Endothelial cell of umbilical vein (primary cell): ENCODE measurements around the gene GPR158. TPM values are rescaled to one million over a fixed set of nuclear protein-coding genes. Genes with fewer than 3 reads are reported as not detected.

ENCODE experiments used
- BruUV-seq: library from RNA; stranded (reverse); fragments of 400-500 nt; replicated peaks from 2 replicates; lab custom pipeline; 2021; lab: Mats Ljungman, UMichigan
- CTCF ChIA-PET: fragments of 300-600, 350-600 bp; sonication (Branson Sonifier 250); formaldehyde crosslinking; loops from one replicate; lab custom pipeline; 2021; ENCODE audit warnings: antibody characterized with exemption, inconsistent platforms; lab: Charles Lee
- POLR2A ChIA-PET: fragments of 300-600, 350-600 bp; sonication (Branson Sonifier 250); formaldehyde crosslinking; loops from one replicate; lab custom pipeline; 2021; ENCODE audit warnings: antibody characterized with exemption, inconsistent platforms; lab: Charles Lee
- DNase-seq: peaks from one replicate; pipeline ENCODE4 v3.0.0-alpha.2; 2011; ENCODE audit warnings: low read depth, low spot score
- FAIRE-seq: peaks from 2 replicates; lab custom pipeline; 2011; peaks lifted over from hg19 to GRCh38; lab: Jason Lieb, UNC
- H2AFZ ChIP-seq: 2 replicates; pipeline ENCODE4 v1.6.0; 2012; ENCODE audit warnings: low read depth, low read length, control low read depth, inconsistent platforms
- H3K27ac ChIP-seq: 2 replicates; pipeline ENCODE4 v1.5.1; 2011; ENCODE audit warnings: low read depth, mild to moderate bottlenecking, control low read depth, low read length, moderate library complexity; ENCODE audit not compliant: insufficient read depth
- H3K27me3 ChIP-seq, 2 experiments: 2 replicates each; pipeline versions ENCODE4 v1.6.0 to v1.6.1; 2011; ENCODE audit warnings: low read length in 2 of 2, mixed read lengths in 1 of 2; ENCODE audit not compliant: control insufficient read depth in 2 of 2, insufficient read depth in 2 of 2
- H3K36me3 ChIP-seq, 2 experiments: 2 replicates in 1 of 2; 3 replicates in 1 of 2; pipeline ENCODE4 v1.5.1; 2011; ENCODE audit warnings: low read length in 2 of 2, mild to moderate bottlenecking in 1 of 2, moderate library complexity in 1 of 2; ENCODE audit not compliant: control insufficient read depth in 2 of 2, insufficient read depth in 2 of 2; ENCODE audit errors: extremely low read depth in 1 of 2
- H3K4me1 ChIP-seq: 3 replicates; pipeline ENCODE4 v1.5.1; 2011; ENCODE audit warnings: mild to moderate bottlenecking, low read length; ENCODE audit not compliant: control insufficient read depth, insufficient read depth; ENCODE audit errors: extremely low read depth
- H3K4me2 ChIP-seq: 2 replicates; pipeline ENCODE4 v1.6.1; 2011; ENCODE audit warnings: low read length, control low read depth, mixed read lengths; ENCODE audit not compliant: insufficient read depth
- H3K4me3 ChIP-seq, 3 experiments: fragments of 200-600 bp in 1 of 3; sonication (generic), shearing (Covaris generic) in 1 of 3; replicated peaks in 1 of 3; 2 replicates each; pipeline ENCODE4 v1.5.1; 2011 to 2016; ENCODE audit warnings: control low read depth in 3 of 3, low read length in 3 of 3, mild to moderate bottlenecking in 2 of 3, inconsistent platforms in 1 of 3, low read depth in 1 of 3, moderate library complexity in 1 of 3; ENCODE audit not compliant: insufficient read depth in 1 of 3
- H3K79me2 ChIP-seq: 2 replicates; pipeline ENCODE4 v1.6.0; 2012; ENCODE audit warnings: low read length, inconsistent platforms; ENCODE audit not compliant: control insufficient read depth, insufficient read depth
- H3K9ac ChIP-seq: replicated peaks from 2 replicates; pipeline ENCODE3; 2011; ENCODE audit warnings: low read length, control low read depth; ENCODE audit not compliant: insufficient read depth; ENCODE audit errors: extremely low read depth
- H3K9me1 ChIP-seq: replicated peaks from 3 replicates; pipeline ENCODE4 v1.6.0; 2011; ENCODE audit warnings: mild to moderate bottlenecking, low read length; ENCODE audit not compliant: control insufficient read depth, insufficient read depth; ENCODE audit errors: extremely low read depth
- H3K9me3 ChIP-seq: replicated peaks from 2 replicates; pipeline ENCODE4 v1.5.1; 2012; ENCODE audit warnings: low read length, inconsistent platforms; ENCODE audit not compliant: control insufficient read depth, insufficient read depth
- H4K20me1 ChIP-seq: replicated peaks from 2 replicates; pipeline ENCODE3; 2011; ENCODE audit warnings: mild to moderate bottlenecking, low read length; ENCODE audit not compliant: control insufficient read depth, insufficient read depth; ENCODE audit errors: extremely low read depth
- EZH2 ChIP-seq: IDR thresholded peaks from 2 replicates; pipeline ENCODE4 v1.6.1; 2012; ENCODE audit warnings: borderline replicate concordance, low read depth, mild to moderate bottlenecking, moderate library complexity, low read length, inconsistent platforms; ENCODE audit not compliant: severe bottlenecking
- FOS ChIP-seq: IDR thresholded peaks from 2 replicates; pipeline ENCODE4 v1.6.1; 2011; ENCODE audit warnings: mild to moderate bottlenecking, low read length, moderate library complexity, borderline replicate concordance; ENCODE audit not compliant: insufficient read depth
- GATA2 ChIP-seq: IDR thresholded peaks from 2 replicates; pipeline ENCODE4 v1.7.0; 2011; ENCODE audit warnings: low read depth, mild to moderate bottlenecking, moderate library complexity, mixed read lengths, low read length; ENCODE audit not compliant: insufficient read length, insufficient read depth
- JUN ChIP-seq: IDR thresholded peaks from 2 replicates; pipeline ENCODE4 v1.6.1; 2011; ENCODE audit warnings: borderline replicate concordance, low read depth; ENCODE audit not compliant: insufficient read length, insufficient read depth
- MAX ChIP-seq: IDR thresholded peaks from 2 replicates; pipeline ENCODE4 v1.6.1; 2011; ENCODE audit not compliant: insufficient read depth, insufficient read length
- MYC ChIP-seq: IDR thresholded peaks from one replicate; pipeline ENCODE4 v1.6.1; 2011; ENCODE audit warnings: mild to moderate bottlenecking, low read depth, low read length
- POLR2A ChIP-seq: IDR thresholded peaks from 2 replicates; pipeline ENCODE4 v1.6.1; 2012; ENCODE audit warnings: low read depth, mild to moderate bottlenecking, control low read depth, low read length
- POLR2AphosphoS5 ChIP-seq: IDR thresholded peaks from 2 replicates; pipeline ENCODE4 v1.6.1; 2012; ENCODE audit warnings: low read depth, mild to moderate bottlenecking, control low read depth, low read length, moderate library complexity; ENCODE audit not compliant: insufficient read depth
- dilution Hi-C: fragments of 300-500 bp; cut with MboI; formaldehyde crosslinking; loops from one replicate; pipeline ENCODE4 v1.15.0; 2019; ENCODE audit warnings: low sequenced_read_pairs; ENCODE audit not compliant: extremely low pct_ligation_motif_present
- intact Hi-C: fragments of 100-400 bp; cut with micrococcal nuclease; formaldehyde crosslinking; loops from one replicate; pipeline ENCODE4 v1.10.0; 2022
- polyA plus RNA-seq, 4 experiments: library from polyadenylated mRNA; depleted of rRNA in 3 of 4; stranded (reverse) in 3 of 4; unstranded in 1 of 4; fragments of >200 nt; gene quantifications; 2 replicates each; pipeline versions ENCODE4 v1.2.1 to v1.2.3, GENCODE V29; 2011 to 2012; ENCODE audit warnings: missing spikeins in 1 of 4
- total RNA-seq: library from RNA; stranded (reverse); gene quantifications from 2 replicates; pipeline ENCODE4 v1.2.3, GENCODE V29; 2021
- TF ChIP-seq, protein P1 (sequence below), 2 donors: IDR thresholded peaks; 1 replicate in 1 of 2; 2 replicates in 1 of 2; pipeline ENCODE4 v1.5.1; 2011; ENCODE audit warnings: low read length in 2 of 2, mild to moderate bottlenecking in 2 of 2, moderate library complexity in 2 of 2, control low read depth in 1 of 2, inconsistent platforms in 1 of 2, low read depth in 1 of 2; ENCODE audit not compliant: insufficient read depth in 1 of 2; ENCODE audit errors: extremely low read depth in 1 of 2

Gene GPR158
- total and polyA plus RNA-seq, 2 donors (not counting 3 experiments of a cell fraction or from before 2014, with no cell fraction given), result not detected

DNA sequence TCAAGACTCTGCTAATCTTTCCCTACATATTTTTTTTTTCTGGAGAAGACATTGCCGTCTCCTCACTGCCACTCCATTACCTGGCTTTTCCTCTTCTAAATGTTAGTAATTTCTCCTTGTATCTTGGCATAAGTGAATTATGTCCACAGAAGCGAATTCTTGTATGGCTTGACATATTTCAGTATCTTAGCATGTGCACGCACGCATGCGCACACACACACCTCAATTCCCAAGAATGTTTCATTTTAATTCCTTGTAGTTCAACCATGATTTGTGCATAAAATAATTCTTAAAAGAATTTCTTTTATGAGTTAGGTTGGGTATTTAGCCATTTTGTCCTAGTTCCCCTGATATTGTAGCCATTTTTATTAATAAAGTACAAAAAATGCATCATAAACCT lies 458.0 kb downstream of the GPR158 start:
- H2AFZ ChIP-seq, result no peak overlapping the region
- ChIA-PET POLR2A (no interaction called here), CTCF (no interaction called here)
- dilution Hi-C loops, result no loop called here
- H3K4me3 ChIP-seq, result no peak overlapping the region
- H3K9me3 ChIP-seq, result no peaks in the 10 kb centered on the region
- no peak overlapping the region for H3K9ac ChIP-seq
- no peak for FAIRE-seq
- no peak for TF ChIP-seq MYC
- TF ChIP-seq MAX, result no peak
- TF ChIP-seq FOS, result no peak
- TF ChIP-seq, protein P1, sequence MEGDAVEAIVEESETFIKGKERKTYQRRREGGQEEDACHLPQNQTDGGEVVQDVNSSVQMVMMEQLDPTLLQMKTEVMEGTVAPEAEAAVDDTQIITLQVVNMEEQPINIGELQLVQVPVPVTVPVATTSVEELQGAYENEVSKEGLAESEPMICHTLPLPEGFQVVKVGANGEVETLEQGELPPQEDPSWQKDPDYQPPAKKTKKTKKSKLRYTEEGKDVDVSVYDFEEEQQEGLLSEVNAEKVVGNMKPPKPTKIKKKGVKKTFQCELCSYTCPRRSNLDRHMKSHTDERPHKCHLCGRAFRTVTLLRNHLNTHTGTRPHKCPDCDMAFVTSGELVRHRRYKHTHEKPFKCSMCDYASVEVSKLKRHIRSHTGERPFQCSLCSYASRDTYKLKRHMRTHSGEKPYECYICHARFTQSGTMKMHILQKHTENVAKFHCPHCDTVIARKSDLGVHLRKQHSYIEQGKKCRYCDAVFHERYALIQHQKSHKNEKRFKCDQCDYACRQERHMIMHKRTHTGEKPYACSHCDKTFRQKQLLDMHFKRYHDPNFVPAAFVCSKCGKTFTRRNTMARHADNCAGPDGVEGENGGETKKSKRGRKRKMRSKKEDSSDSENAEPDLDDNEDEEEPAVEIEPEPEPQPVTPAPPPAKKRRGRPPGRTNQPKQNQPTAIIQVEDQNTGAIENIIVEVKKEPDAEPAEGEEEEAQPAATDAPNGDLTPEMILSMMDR (IDR thresholded peaks at IDR 0.05; ENCODE audit: extremely low read depth in 1 of 2, insufficient read depth in 1 of 2, low read depth in 1 of 2, low read length in 2 of 2), result no peak
- TF ChIP-seq GATA2, result no peak
- no peak for TF ChIP-seq POLR2A
- no peak for TF ChIP-seq EZH2
- no peak for TF ChIP-seq POLR2AphosphoS5
- no peak for TF ChIP-seq JUN
- no peaks in the 10 kb centered on the region for H4K20me1 ChIP-seq
- DNase-seq, result no peak
- no peaks in the 10 kb centered on the region for H3K27me3 ChIP-seq
- H3K4me1 ChIP-seq, result no peaks in the 10 kb centered on the region
- H3K79me2 ChIP-seq, result no peaks in the 10 kb centered on the region
- H3K9me1 ChIP-seq, result no peaks in the 10 kb centered on the region
- intact Hi-C loops, result no loop called here
- H3K4me2 ChIP-seq, result no peak overlapping the region
- no peak overlapping the region for H3K27ac ChIP-seq
- no TSS peak for BruUV-seq
- H3K36me3 ChIP-seq, result no peaks in the 10 kb centered on the region
